HG03064 (cell line): ENCODE data around the gene C1QB.

Experiments used
- ATAC-seq: cut with Tn5 transposase; IDR thresholded peaks from one replicate; pipeline ENCODE4 v1.9.1; 2021; ENCODE audit warnings: low read depth; ENCODE audit not compliant: unreplicated experiment

C1QB gene

DNA sequence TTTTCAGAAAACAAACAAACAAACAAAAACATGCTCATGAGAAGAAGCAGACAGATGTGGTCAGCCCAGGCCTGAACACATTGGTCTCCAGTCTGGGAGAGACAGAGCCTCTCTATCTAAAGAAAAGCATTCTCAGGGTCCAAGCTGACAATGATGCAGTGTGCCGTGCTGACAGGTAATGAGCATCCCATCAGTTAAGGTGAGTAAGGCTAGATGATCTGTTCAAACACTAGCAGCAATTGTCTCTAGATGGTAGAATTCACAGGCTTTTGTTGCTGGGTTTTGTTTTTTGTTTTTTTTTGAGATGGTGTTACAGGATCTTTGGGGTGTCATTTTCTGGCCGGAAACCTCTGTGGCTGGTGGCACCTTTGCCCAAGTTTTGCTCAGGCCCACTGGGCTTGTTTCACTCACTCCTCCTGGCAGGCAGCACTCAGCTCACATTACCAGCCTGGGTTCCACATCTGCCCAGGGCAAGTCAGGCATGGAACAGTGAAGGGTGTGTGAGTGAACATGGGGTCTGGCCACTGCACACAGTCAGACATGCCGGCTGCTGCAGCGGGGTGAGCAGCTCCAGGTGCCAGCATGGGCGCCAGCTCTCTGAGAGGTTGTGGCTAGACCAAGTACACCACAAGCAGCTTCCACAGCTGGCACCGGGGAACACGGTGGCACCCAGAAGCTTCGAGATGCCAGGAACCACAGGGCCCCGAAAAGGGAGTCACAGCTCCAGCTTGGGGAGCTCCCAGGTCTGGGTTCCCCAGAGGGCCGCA, 19.2 kb upstream of the C1QB start:
- no peak for ATAC-seq

DNA sequence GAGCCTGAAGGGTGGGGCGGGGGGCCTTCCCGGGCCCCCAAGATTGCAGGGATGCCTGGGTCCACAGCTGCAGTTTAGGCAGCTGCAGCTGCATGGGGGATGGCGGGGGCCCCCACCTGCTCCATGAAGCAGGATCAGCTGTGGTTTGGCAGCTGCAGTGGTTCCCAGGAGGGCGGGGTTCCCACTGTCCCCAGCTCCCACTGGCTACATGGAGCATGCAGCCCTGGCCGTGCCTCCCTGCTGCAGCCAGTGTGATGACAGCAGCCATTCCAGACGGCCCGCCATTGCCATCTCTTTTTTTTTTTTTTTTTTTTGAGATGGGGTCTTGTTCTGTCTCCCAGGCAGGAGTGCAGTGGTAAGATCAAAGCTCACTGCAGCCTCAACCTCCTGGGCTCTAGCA, 17.6 kb upstream of the C1QB start:
- no peak for ATAC-seq

DNA sequence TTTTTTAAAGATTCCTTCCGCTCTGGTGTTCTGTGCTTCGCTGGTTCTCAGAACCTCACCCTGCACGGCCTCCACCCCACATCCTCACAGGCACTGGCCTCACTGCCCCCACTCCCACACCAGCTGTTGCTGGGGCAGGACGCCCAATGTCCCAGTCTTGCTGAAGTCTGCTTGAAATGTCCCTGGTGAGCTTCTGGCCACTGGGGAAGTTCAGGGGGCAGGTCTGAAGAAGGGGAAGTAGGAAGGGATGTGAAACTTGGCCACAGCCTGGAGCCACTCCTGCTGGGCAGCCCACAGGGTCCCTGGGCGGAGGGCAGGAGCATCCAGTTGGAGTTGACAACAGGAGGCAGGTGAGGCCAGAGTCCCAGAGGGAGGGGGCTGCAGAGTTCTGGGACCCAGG, 16.7 kb upstream of the C1QB start, which contains the start of gene C1QA:
Gene C1QA (plus strand): TSS at position 276 of the 400 bp plus-strand sequence. CDS start 989 bp downstream, outside the sequence.
- no peak for ATAC-seq

DNA sequence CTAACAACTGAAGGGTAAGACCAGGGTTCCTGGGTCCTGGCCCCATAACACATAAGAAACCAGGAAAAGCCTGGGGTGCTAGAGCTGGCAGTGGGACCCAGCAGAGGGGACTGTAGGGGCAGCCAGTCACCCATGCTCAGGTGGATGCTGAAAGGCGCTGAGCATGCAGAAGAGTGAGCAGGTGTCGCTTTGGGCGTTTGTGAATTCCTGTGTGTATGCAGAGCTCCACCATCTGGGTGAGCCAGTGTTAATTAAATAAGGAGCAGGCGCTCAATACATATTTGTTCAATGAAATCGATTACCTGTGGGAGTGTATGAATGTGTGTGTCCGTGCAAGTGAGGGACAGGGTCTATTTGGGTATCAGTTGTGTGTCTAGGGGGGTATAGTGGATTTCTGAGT, 16.1 kb upstream of the C1QB start:
- ATAC-seq: no peak

DNA sequence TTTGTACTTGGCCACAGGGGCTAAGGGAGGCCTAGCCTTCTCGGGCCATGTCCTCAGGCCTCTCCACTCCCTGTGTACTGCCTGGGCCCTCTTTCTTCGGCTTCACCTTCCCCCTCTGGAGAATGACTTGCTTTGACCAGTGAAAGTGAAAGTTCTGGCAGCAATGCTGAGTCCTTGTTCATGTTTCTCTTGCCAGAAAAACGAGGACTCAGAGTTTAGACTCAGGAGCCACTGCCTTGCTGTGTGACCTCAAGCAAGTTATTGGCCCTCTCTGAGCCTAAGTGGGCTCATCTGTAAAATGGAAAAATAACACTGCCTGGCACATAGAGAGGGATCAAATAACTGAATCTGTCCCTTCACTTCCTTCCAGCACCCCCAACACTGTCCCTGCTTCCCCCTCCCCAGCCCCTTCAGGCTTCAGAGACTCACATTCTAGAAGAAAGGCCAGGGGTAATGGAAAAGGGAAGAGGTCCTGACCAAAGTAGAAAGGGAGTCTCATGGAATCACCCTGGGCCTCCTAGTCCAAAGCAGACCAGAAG, 15.1 kb upstream of the C1QB start:
- ATAC-seq: no peak

DNA sequence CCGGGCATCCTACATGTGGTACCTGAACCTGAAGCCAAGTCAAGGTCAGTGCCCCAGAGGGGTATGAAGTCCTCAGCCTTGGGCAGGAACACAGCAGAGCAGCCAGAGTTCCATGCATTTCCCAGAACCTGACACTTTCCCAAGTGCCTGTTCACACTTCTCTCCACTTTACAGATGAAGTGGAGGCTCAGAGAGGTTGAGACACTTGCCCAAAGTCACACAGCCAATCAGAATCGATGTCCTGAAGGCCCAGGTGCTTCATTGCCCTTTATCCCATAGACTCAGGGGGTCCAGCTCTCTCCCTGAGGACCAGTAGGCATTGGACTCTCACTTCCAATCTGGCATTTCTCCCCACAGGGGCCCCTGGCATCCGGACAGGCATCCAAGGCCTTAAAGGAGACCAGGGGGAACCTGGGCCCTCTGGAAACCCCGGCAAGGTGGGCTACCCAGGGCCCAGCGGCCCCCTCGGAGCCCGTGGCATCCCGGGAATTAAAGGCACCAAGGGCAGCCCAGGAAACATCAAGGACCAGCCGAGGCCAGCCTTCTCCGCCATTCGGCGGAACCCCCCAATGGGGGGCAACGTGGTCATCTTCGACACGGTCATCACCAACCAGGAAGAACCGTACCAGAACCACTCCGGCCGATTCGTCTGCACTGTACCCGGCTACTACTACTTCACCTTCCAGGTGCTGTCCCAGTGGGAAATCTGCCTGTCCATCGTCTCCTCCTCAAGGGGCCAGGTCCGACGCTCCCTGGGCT, 14.4 kb upstream of the C1QB start:
- ATAC-seq: no peak

DNA sequence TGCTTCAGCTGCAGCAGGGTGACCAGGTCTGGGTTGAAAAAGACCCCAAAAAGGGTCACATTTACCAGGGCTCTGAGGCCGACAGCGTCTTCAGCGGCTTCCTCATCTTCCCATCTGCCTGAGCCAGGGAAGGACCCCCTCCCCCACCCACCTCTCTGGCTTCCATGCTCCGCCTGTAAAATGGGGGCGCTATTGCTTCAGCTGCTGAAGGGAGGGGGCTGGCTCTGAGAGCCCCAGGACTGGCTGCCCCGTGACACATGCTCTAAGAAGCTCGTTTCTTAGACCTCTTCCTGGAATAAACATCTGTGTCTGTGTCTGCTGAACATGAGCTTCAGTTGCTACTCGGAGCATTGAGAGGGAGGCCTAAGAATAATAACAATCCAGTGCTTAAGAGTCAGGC, 13.8 kb upstream of the C1QB start:
- no peak for ATAC-seq

DNA sequence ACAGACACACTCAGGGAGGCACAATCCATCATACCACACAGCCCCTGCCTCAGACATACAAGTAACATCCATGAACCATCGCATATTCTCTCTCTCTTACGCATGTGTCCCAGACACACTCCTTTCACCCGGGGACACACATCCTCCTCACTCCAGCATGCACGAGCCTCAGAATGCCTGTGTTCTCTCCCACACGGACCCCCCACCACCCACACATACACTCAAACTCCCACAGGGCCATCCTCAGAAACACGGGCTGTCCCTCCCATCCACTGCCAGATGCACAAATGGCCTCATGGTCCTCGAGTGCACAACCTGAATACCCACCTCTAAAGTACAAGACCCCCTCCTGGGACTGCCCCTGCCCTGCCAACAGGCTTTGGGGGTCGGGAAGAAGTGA, 11.8 kb upstream of the C1QB start:
- ATAC-seq: no peak

DNA sequence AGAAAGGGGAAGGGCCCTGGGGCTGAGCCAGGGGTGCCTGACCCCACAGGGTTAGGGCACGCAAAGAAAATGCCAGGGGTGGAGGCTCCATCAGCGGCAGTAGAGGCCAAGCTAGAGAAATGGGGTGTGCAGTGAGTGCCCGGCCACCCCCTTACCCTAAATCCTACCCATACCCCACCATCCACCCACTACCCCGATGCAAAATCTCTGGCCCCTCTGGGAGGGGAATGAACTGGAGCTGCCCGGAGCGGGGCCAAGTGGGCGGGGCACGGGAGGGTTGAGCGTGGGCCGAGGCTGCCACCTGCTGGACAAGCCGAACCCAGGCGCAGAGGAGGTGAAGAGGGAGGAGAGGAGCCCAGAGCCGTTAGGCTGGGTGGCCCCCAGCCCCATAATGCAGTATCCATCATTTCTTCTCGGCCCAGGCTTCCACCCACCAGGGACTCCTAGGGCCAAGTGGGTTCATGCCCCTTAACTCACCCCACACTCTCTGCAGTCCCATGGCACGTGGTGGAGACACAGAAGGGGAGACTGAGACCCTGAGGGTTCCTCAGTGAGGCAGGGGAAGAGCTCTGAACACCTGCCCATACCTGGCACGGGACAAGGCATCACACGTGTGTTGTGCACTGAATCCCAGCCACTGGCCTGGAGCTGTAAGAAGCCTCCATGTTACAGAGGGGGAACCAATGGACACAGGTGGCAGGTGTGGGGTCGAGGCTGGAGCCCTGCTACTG, 11.0 kb upstream of the C1QB start:
- no peak for ATAC-seq

DNA sequence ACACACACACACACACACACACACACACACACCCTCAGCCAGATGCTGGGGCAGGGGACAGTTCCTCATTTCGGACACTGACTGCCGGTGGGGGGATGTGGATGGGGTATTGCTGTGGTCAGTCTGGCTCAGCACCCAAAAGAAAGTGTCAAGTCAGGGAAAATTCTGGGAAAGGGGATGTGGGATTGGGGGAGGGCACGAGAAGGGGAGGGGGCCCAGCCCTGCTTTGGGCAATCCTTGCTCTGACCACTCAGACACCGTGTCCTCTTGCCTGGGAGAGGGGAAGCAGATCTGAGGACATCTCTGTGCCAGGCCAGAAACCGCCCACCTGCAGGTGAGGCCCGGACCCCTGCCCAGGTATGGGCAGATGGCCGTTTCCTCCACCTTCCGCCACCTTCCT, 9.7 kb upstream of the C1QB start, which contains the start of gene C1QC:
Gene C1QC (plus strand): TSS at position 253 of the 400 bp plus-strand sequence. CDS start 391 bp downstream, outside the sequence.
- no peak for ATAC-seq

DNA sequence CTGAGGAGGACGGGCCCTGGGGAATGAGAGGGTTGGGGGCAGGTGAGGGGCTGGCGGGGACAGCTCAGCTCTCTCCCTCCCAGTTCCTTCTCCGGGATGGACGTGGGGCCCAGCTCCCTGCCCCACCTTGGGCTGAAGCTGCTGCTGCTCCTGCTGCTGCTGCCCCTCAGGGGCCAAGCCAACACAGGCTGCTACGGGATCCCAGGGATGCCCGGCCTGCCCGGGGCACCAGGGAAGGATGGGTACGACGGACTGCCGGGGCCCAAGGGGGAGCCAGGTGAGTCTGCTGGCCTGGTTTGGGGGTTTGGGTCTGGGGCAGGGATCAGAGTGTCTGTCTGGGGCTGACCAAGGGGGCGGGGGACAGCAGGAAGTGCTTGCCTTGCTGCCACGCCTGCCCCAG, 9.1 kb upstream of the C1QB start:
- ATAC-seq: no peak

DNA sequence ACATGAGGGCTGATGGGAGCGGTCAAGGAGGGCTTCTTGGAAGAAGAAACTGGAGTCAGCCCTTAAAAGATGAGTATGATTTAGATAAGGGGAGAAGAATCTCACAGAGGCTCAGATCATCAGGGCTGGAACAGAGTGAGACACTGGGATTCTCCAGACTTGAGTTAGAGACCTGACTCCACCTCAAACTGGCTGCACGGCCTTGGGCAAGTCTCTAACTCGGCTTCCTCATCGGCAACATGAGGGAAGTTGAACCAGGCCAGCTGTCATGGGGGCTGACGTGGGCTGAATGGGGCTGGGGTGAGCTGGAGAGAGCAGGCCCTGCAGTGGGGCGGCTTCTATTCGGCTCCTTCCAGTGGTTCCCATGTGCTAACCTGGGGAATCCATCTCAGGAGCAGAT, 7.1 kb upstream of the C1QB start:
- no peak for ATAC-seq

DNA sequence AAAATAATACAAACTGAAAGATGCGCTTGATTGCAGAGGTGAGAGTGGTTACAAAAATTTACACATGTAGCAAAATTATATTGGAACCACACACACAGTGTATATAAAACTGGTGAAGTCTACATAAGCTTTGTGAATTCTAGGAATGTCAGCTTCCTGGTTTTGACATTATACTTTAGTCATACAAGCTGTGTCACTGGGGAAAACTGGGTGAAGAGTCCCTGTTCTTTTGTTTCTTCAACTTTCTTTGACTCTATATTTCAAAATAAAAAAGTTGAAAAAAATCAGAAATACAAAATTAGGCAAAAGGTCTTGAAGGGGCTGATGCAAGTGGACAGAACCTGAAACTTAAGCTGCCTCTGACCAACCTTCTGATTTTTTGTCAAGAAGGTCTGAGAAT, 6.7 kb upstream of the C1QB start:
- no peak for ATAC-seq

DNA sequence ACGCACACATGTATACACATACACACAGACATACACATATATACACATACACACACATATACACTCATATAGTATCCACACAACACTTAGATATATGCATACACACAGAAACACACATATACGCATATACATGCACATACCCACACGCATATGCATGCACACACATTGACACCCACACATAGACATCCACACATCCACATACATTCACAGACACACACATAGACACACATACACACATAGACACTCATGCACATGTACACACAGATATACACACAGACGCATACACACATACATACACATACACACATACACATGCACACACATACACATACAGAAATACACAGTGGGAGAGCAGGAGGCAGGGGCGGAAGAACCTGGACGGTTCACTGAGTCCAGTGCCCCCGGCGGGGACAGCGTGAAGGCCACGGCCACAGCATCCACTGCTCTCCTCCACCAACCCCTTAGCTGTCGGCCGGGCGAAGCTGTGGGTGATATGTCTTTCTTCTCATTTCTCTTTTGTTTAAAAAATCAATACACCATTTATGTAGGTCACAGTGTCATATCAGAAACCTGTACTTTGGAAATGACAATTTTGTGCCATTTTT, 2.8 kb upstream of the C1QB start:
- ATAC-seq: no peak

DNA sequence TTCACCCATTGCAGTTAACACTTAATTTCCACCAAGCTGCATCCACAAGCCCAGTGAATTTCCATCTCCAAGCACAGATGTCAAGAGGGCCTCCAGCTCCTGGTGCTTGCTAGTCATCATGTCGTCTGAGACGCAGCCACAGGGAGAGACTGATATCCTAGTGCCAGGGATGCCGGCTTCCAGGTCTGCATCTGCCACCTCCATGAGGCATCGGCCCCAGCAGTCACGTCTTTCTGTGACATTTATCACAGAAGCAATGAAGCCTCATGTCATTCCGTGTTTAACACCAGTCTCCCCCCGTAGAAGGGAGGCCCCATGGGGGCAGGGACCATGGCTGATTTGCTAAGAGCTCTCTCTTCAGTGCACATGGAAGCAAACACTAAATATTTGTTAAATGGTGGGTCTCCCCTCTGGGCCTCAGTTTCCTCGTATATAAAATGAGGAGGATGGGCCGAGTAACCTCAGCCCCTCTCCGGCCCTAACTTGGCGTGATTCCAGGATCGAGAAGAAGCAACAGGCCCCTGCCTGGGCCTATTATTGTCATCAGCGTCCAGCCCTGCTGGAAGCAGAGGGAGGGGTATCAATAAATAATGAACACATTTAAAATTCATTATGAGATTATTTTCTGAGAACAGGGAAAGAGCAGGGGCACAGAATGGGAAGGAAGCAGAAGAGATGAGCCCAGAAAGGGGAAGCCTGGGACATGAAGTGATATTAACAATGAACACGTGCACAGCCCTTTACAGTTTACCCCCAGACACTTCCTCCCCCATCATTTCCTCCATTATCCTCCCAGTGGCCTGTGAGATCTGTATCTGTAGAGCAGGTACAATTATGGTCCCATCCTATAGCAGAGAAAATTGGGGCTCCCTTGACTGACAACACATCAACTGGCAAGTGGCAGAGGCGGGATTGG, 837 bp upstream of the C1QB start:
- ATAC-seq: no peak

DNA sequence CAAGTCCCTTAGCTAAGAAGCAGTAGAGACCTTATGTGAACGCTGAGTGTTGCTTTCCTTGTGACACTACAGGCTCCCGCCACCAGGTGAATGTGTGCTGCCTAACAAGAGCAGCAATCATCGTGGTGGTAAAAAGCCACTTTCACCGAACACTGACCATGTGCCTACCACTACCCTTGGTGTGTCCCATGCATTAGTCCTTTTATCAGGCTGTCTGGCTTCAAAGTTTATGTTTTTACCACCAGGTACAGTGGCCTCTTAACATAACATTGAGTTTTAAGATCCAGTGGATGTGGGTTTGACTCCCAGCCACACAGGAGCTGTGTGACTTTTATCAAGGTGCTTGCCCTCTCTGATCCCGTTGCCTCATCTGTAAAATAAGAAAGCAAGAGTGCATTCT, 1.7 kb downstream of the C1QB start:
- no peak for ATAC-seq

DNA sequence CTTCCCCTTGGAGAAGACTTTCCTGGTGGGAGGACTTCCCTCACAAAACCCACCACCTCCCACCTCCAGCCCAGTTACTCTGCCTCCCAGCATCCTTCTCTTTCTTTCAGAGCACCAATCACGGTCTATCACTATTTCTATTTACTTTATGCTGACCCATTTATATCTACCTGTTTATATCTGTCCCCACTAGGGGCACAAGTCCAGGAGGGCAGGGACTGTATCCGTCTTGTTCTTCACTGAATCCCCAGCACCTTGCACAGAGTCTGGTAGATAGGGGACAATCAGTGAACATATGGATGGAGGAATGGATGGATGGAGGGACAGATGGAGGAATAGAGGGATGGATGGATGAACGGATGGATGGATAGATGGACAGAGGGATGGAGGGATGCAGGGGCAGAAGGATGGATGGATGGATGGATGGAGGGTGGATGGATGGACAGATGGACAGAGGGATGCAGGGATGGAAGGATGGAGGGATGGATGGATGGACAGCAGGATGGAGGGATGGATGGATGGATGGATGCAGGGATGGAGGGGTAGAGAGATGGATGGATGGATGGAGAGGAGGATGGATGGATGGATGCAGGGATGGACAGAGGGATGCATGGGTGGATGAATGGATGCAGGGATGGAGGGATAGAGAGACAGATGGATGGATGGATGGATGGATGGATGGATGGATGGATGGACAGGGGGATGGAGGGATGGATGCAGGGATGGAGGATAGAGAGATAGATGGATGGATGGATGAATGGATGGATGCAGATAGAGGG, 5.5 kb downstream of the C1QB start:
- ATAC-seq: no peak

DNA sequence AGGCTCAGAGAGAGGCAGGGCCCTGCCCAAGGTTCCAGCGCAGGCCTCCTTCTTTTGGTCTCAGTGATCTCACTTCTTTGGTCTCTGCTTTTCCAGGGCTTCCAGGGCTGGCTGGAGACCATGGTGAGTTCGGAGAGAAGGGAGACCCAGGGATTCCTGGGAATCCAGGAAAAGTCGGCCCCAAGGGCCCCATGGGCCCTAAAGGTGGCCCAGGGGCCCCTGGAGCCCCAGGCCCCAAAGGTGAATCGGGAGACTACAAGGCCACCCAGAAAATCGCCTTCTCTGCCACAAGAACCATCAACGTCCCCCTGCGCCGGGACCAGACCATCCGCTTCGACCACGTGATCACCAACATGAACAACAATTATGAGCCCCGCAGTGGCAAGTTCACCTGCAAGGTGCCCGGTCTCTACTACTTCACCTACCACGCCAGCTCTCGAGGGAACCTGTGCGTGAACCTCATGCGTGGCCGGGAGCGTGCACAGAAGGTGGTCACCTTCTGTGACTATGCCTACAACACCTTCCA, 7.7 kb downstream of the C1QB start:
- no peak for ATAC-seq

DNA sequence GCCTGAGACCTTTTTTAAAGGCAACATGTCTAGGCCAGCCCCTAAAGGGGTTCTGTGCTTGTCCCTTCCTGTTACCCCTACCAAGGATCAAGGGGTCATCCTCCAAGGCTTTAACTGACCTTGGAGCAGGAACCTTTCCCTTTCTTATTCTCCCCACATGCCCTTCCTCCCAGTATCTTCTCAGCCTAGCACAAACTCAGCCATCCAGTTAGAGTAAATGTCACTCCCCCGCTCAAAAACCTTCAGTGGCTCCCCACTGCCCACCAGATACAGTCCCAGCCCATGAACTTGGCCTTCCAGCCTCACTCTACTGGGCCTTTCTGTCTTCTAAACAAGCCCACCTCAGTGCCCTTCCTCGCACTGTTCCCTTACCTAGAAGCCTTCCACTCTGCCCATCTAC, 8.8 kb downstream of the C1QB start:
- ATAC-seq: no peak
